Caco-2 (cell line): ENCODE results near the gene TYW5. TPM values are rescaled to one million over a fixed set of nuclear protein-coding genes. Genes with fewer than 3 reads are reported as not detected.
A peak's percentile ranks its signal among the peaks of the same experiment; 100 is the strongest.

Experiments used
- BruUV-seq: library from RNA; stranded (reverse); fragments of 400-500 nt; replicated peaks from 2 replicates; lab custom pipeline; 2021; lab: Mats Ljungman, UMichigan
- CTCF ChIA-PET: fragments of 300-600 bp; sonication (Branson Sonifier 250); formaldehyde crosslinking; loops from one replicate; lab custom pipeline; 2022; ENCODE audit warnings: antibody characterized with exemption; lab: Charles Lee
- POLR2A ChIA-PET: fragments of 300-600 bp; sonication (Branson Sonifier 250); formaldehyde crosslinking; loops from one replicate; lab custom pipeline; 2022; ENCODE audit warnings: antibody characterized with exemption; lab: Charles Lee
- DNase-seq, 2 experiments: peaks; one replicate each; pipeline versions ENCODE4 v3.0.0 to v3.0.0-alpha.2; 2020 to 2022
- H3K27me3 ChIP-seq: replicated peaks from 2 replicates; pipeline ENCODE4 v1.6.0; 2011; ENCODE audit warnings: low read length; ENCODE audit not compliant: control insufficient read depth, insufficient read depth
- H3K36me3 ChIP-seq: 2 replicates; pipeline ENCODE4 v1.5.1; 2011; ENCODE audit warnings: low read length; ENCODE audit not compliant: control insufficient read depth, insufficient read depth
- H3K4me1 ChIP-seq: fragments of 250-450 bp; sonication (Bioruptor Pico); 2 replicates; pipeline ENCODE4 v1.5.1; 2020; ENCODE audit warnings: mild to moderate bottlenecking
- H3K4me3 ChIP-seq: 2 replicates; pipeline ENCODE4 v1.5.1; 2011; ENCODE audit warnings: low read depth, mild to moderate bottlenecking, control low read depth, low read length
- H3K9me3 ChIP-seq: fragments of 250-450 bp; sonication (Bioruptor Pico); 2 replicates; pipeline ENCODE4 v1.5.1; 2020; ENCODE audit warnings: mild to moderate bottlenecking, moderate library complexity
- H3K27ac Mint-ChIP-seq: one replicate; pipeline ENCODE4 v1.8.0; 2022; ENCODE audit warnings: mixed read lengths; ENCODE audit not compliant: unreplicated experiment
- H3K27me3 Mint-ChIP-seq: one replicate; pipeline ENCODE4 v1.8.0; 2022; ENCODE audit warnings: mixed read lengths; ENCODE audit not compliant: insufficient read depth, unreplicated experiment
- H3K36me3 Mint-ChIP-seq: one replicate; pipeline ENCODE4 v1.8.0; 2022; ENCODE audit warnings: mild to moderate bottlenecking, mixed read lengths; ENCODE audit not compliant: insufficient read depth, unreplicated experiment
- H3K4me1 Mint-ChIP-seq: one replicate; pipeline ENCODE4 v1.8.0; 2022; ENCODE audit warnings: low read depth, mixed read lengths; ENCODE audit not compliant: unreplicated experiment
- H3K4me3 Mint-ChIP-seq: one replicate; pipeline ENCODE4 v1.8.0; 2022; ENCODE audit warnings: mild to moderate bottlenecking, moderate library complexity, mixed read lengths; ENCODE audit not compliant: unreplicated experiment
- H3K9me3 Mint-ChIP-seq: one replicate; pipeline ENCODE4 v1.8.0; 2022; ENCODE audit warnings: mixed read lengths; ENCODE audit not compliant: unreplicated experiment
- intact Hi-C: fragments of 100-400 bp; cut with micrococcal nuclease; formaldehyde crosslinking; loops from one replicate; pipeline ENCODE4 v1.10.0; 2022; ENCODE audit not compliant: unreplicated experiment
- total RNA-seq: library from RNA; stranded (reverse); gene quantifications from 2 replicates; pipeline ENCODE4 v1.2.3, GENCODE V29; 2022
- TF ChIP-seq, protein P1 (sequence below), 2 experiments: fragments of 200-600 bp in 1 of 2; IDR thresholded peaks; 1 replicate in 1 of 2; 2 replicates in 1 of 2; pipeline versions ENCODE4 v1.5.1 to v1.8.0; 2011 to 2022; ENCODE audit warnings: antibody characterized with exemption in 1 of 2, control low read depth in 1 of 2, inconsistent platforms in 1 of 2, low read depth in 1 of 2, low read length in 1 of 2, mild to moderate bottlenecking in 1 of 2, moderate library complexity in 1 of 2; ENCODE audit not compliant: insufficient read depth in 1 of 2, severe bottlenecking in 1 of 2, unreplicated experiment in 1 of 2

TYW5 gene
- total RNA-seq, 1 experiment from 2014 or later: 13.9 TPM

DNA sequence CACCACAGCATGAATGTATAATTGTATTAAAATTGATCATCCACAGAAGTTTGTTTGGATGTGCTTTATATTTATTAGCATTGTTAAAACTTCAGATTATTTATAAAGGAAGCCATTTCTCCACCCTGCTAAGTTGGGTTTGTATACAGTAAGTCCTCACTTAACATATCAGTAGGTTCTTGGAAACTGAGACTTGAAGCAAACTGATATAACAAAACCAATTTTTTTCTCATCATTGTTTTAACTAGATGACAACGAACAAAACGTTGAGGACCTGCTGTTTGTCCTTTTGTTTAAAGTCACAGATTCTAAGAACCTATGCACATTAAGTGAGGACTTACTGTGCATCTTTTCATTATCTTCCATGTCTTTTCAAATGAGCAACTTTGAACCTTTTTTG is 27.1 kb downstream of the TYW5 start:
- DNase-seq: no peak
- H3K4me1 ChIP-seq: no peaks in the 10 kb centered on the region
- Mint-ChIP-seq H3K27ac (peak overlapping the region; percentile 64), H3K4me1 (no peaks in the 10 kb centered on the region), H3K36me3 (peaks cover 55% of the 10 kb centered on the region), H3K9me3 (no peaks in the 10 kb centered on the region), H3K4me3 (no peak overlapping the region), H3K27me3 (no peaks in the 10 kb centered on the region)
- BruUV-seq: no TSS peak
- peaks cover 1% of the 10 kb centered on the region; the same call in 1 of the 2 replicates for H3K36me3 ChIP-seq
- H3K9me3 ChIP-seq: no peaks in the 10 kb centered on the region
- POLR2A ChIA-PET: interaction anchor here (0.6 kb wide), 2 partner anchors 541 to 1035 kb away, joined by 5 to 10 read pairs; partner anchors contain the start of gene ORC2
- intact Hi-C loops: no loop called here
- H3K4me3 ChIP-seq: no peak overlapping the region
- H3K27me3 ChIP-seq: no peaks in the 10 kb centered on the region
- CTCF ChIA-PET: no interaction called here
- TF ChIP-seq, protein P1, sequence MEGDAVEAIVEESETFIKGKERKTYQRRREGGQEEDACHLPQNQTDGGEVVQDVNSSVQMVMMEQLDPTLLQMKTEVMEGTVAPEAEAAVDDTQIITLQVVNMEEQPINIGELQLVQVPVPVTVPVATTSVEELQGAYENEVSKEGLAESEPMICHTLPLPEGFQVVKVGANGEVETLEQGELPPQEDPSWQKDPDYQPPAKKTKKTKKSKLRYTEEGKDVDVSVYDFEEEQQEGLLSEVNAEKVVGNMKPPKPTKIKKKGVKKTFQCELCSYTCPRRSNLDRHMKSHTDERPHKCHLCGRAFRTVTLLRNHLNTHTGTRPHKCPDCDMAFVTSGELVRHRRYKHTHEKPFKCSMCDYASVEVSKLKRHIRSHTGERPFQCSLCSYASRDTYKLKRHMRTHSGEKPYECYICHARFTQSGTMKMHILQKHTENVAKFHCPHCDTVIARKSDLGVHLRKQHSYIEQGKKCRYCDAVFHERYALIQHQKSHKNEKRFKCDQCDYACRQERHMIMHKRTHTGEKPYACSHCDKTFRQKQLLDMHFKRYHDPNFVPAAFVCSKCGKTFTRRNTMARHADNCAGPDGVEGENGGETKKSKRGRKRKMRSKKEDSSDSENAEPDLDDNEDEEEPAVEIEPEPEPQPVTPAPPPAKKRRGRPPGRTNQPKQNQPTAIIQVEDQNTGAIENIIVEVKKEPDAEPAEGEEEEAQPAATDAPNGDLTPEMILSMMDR (IDR thresholded peaks at IDR 0.05; ENCODE audit: insufficient read depth in 1 of 2, low read depth in 1 of 2, low read length in 1 of 2, severe bottlenecking in 1 of 2, unreplicated experiment in 1 of 2): no peak

DNA sequence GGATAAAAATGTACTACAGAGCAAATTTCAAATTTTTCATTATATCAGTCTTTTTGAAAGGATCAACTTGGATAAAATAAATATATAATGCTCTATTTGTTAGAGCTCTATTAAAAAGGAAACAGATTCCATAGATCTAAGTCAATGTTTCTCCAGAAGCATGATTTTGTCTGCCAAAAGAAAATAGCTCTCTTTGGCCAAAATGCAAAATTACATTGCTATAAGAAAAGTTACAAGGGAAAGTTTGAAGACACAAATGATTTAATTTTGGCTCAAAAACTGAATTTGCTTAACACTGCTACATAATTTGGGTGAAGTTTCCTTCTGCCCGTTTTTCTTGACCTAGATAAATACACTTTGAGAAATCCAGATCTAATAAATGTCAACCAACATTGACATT is 28.5 kb downstream of the TYW5 start:
- Mint-ChIP-seq H3K36me3 (peaks cover 41% of the 10 kb centered on the region), H3K27ac (no peak overlapping the region), H3K9me3 (no peaks in the 10 kb centered on the region), H3K4me1 (no peaks in the 10 kb centered on the region), H3K27me3 (no peaks in the 10 kb centered on the region), H3K4me3 (no peak overlapping the region)
- ChIA-PET CTCF (no interaction called here), POLR2A (no interaction called here)
- H3K27me3 ChIP-seq: no peaks in the 10 kb centered on the region
- TF ChIP-seq, protein P1 (IDR thresholded peaks at IDR 0.05; ENCODE audit: insufficient read depth in 1 of 2, low read depth in 1 of 2, low read length in 1 of 2, severe bottlenecking in 1 of 2, unreplicated experiment in 1 of 2): no peak
- H3K4me1 ChIP-seq: no peaks in the 10 kb centered on the region
- no peaks in the 10 kb centered on the region for H3K36me3 ChIP-seq
- H3K9me3 ChIP-seq: no peaks in the 10 kb centered on the region
- H3K4me3 ChIP-seq: no peak overlapping the region
- no peak for DNase-seq
- intact Hi-C loops: no loop called here
- BruUV-seq: no TSS peak

DNA sequence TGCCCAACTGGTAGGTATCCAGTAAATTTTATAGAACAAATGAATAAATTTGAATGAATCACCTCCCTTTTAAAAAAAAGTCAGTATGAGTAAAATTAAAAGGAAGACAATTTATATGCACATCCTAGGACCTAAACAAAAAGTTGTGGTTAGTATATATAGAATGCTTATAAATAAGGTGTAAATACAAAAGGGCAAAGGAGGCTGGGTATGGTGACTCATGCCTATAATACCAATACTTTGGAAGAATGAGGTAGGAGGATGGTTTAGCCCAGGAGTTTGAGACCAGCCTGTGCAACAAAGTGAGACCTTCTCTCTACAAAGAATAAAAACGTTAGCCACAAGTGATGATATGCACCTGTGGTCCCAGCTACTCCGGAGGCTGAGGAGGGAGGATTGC is 31.4 kb downstream of the TYW5 start:
- peaks cover 31% of the 10 kb centered on the region for H3K36me3 Mint-ChIP-seq
- H3K4me1 ChIP-seq: no peaks in the 10 kb centered on the region
- no peak for DNase-seq
- H3K4me3 ChIP-seq: no peak overlapping the region
- H3K4me3 Mint-ChIP-seq: no peak overlapping the region
- no peaks in the 10 kb centered on the region for H3K9me3 ChIP-seq
- BruUV-seq: no TSS peak
- TF ChIP-seq, protein P1 (IDR thresholded peaks at IDR 0.05; ENCODE audit: insufficient read depth in 1 of 2, low read depth in 1 of 2, low read length in 1 of 2, severe bottlenecking in 1 of 2, unreplicated experiment in 1 of 2): no peak
- no peaks in the 10 kb centered on the region for H3K27me3 ChIP-seq
- POLR2A ChIA-PET: no interaction called here
- intact Hi-C loops: no loop called here
- no peaks in the 10 kb centered on the region for H3K36me3 ChIP-seq
- no peak overlapping the region for H3K27ac Mint-ChIP-seq
- CTCF ChIA-PET: no interaction called here
- H3K9me3 Mint-ChIP-seq: no peaks in the 10 kb centered on the region
- no peaks in the 10 kb centered on the region for H3K27me3 Mint-ChIP-seq
- no peaks in the 10 kb centered on the region for H3K4me1 Mint-ChIP-seq
